ENCODE data around the gene EIF4A3.
"Not testable (repeated sequence)": the region's sequence is repeated elsewhere in the genome, so short reads cannot be mapped to it uniquely, and the experiment has no call there.

EIF4A3 gene

DNA sequence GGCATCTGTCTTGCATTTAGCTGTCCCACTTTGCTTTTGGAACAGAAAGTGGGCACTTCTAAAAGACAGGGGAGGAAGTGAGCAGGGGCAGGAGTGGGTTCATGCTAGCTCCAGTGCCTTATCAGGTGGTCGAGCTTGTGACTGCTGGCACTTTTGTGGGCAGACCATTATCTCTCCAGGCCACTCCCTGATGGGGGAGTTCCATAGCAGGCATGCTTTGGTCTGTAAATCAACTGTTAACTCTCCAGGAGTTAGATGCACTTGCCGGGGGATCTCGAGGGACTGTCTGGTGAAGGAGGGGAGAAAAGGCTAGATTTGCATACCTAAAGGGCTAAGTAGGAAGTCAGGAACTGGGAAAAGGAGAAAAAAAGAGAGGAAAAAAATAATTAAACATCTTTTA is 13.6 kb upstream of the EIF4A3 start:
- DNase-seq = no peak
- Histone ChIP-seq H3K4me1 (ENCODE audit: control insufficient read depth, insufficient read depth, low read depth, low read length) (peaks cover 2% of the 10 kb centered on the region), H3K23ac (ENCODE audit: low read length in 2 of 2) (no peak overlapping the region), H2BK12ac (ENCODE audit: low read length in 2 of 2) (no peak overlapping the region), H3K27me3 (ENCODE audit: control insufficient read depth in 1 of 2, insufficient read depth in 1 of 2, low read length in 2 of 2) (peaks cover 13 to 22% of the 10 kb centered on the region in 2 experiments), H3K4me2 (ENCODE audit: low read length, poor library complexity, severe bottlenecking) (no peak overlapping the region), H3K27ac (ENCODE audit: low read length, poor library complexity, severe bottlenecking) (no peak overlapping the region), H3K4me3 (ENCODE audit: insufficient read depth in 1 of 2, low read depth in 1 of 2, low read length in 2 of 2) (no peak overlapping the region), H2AK5ac (ENCODE audit: low read length, severe bottlenecking) (no peak overlapping the region), H3K9ac (ENCODE audit: low read length) (no peak overlapping the region), H2AFZ (ENCODE audit: low read depth, low read length) (no peak overlapping the region), H2BK15ac (ENCODE audit: low read depth, poor library complexity, severe bottlenecking) (no peak overlapping the region), H3K14ac (ENCODE audit: low read length in 2 of 2) (no peak overlapping the region), H2BK5ac (ENCODE audit: low read depth, low read length, poor library complexity, severe bottlenecking) (no peak overlapping the region), H3K9me3 (ENCODE audit: control insufficient read depth, low read length) (peaks cover 6% of the 10 kb centered on the region), H4K91ac (ENCODE audit: low read length) (no peak overlapping the region), H4K8ac (ENCODE audit: low read length) (no peak overlapping the region), H2BK120ac (ENCODE audit: low read depth, low read length) (no peak overlapping the region), H3K18ac (ENCODE audit: low read depth in 1 of 2, low read length in 2 of 2) (no peak overlapping the region), H3K79me1 (replicated peaks; ENCODE audit: low read length, poor library complexity, severe bottlenecking) (no peaks in the 10 kb centered on the region), H3K4ac (ENCODE audit: low read depth in 1 of 2, low read length in 2 of 2) (no peak overlapping the region), H3K36me3 (ENCODE audit: control insufficient read depth in 1 of 2, insufficient read depth in 2 of 2, low read depth in 1 of 2, low read length in 2 of 2) (no peaks in the 10 kb centered on the region)
- 20% methylated on average over 3 of the region's 3 CpGs for WGBS

DNA sequence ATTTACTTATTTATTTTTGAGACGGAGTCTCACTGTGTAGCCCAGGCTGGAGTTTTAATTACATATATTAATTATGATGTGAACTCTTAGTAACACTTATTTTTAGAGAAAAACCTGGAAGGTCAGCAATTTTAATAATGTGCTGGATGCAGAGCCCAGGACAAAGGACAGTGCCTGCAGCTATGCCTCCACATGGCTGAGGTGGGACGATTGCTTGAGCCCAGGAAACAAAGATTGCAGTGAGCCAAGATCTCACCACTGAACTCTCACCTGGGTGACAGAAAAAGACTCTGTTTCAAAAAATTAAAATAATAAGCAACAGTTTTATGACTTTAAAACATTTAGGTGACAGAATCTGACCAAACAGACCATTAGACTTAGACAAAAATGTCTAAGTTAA is 11.9 kb upstream of the EIF4A3 start:
- H2BK5ac ChIP-seq (ENCODE audit: low read depth, low read length, poor library complexity, severe bottlenecking) = no peak overlapping the region
- WGBS = 60% methylated on average over 1 of the region's 2 CpGs

DNA sequence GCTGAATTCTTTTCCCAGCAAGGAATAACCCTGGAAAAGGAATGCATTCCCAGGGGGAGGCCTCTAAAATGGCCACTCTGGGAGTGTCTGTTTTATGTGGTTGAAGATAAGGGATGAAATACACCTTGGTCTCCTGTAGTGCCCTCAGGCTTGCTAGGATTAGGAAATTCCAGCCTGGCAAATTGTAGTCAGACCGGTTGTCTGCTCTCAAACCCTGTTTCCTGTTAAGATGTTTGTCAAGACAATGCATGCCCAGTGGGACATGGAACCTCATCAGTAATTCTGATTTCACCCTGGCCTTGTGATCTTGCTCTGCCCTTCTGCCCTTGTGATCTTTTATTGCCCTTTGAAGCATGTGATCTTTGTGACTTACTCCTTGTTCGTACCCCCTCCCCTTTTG is 8.7 kb upstream of the EIF4A3 start:
- peaks cover 9 to 12% of the 10 kb centered on the region in 2 experiments for H3K27me3 ChIP-seq (ENCODE audit: control insufficient read depth in 1 of 2, insufficient read depth in 1 of 2, low read length in 2 of 2)
- not testable (repeated sequence) for H3K4ac ChIP-seq (ENCODE audit: low read depth in 1 of 2, low read length in 2 of 2); H3K27ac ChIP-seq (ENCODE audit: low read length, poor library complexity, severe bottlenecking); H3K4me3 ChIP-seq (ENCODE audit: insufficient read depth in 1 of 2, low read depth in 1 of 2, low read length in 2 of 2); H3K14ac ChIP-seq (ENCODE audit: low read length in 2 of 2); H3K79me1 ChIP-seq (replicated peaks; ENCODE audit: low read length, poor library complexity, severe bottlenecking); H2AFZ ChIP-seq (ENCODE audit: low read depth, low read length); H2AK5ac ChIP-seq (ENCODE audit: low read length, severe bottlenecking); H3K18ac ChIP-seq (ENCODE audit: low read depth in 1 of 2, low read length in 2 of 2); H3K23ac ChIP-seq (ENCODE audit: low read length in 2 of 2); H3K4me1 ChIP-seq (ENCODE audit: control insufficient read depth, insufficient read depth, low read depth, low read length); H3K9me3 ChIP-seq (ENCODE audit: control insufficient read depth, low read length); H2BK15ac ChIP-seq (ENCODE audit: low read depth, poor library complexity, severe bottlenecking); H2BK120ac ChIP-seq (ENCODE audit: low read depth, low read length); H4K8ac ChIP-seq (ENCODE audit: low read length); H3K9ac ChIP-seq (ENCODE audit: low read length); H3K4me2 ChIP-seq (ENCODE audit: low read length, poor library complexity, severe bottlenecking); DNase-seq; H2BK5ac ChIP-seq (ENCODE audit: low read depth, low read length, poor library complexity, severe bottlenecking); H3K36me3 ChIP-seq (ENCODE audit: control insufficient read depth in 1 of 2, insufficient read depth in 2 of 2, low read depth in 1 of 2, low read length in 2 of 2); H2BK12ac ChIP-seq (ENCODE audit: low read length in 2 of 2); H4K91ac ChIP-seq (ENCODE audit: low read length)
- 50% methylated on average over 2 of the region's 2 CpGs for WGBS

More for the DNA sequence above, 11.9 kb upstream of the EIF4A3 start:
- H2AFZ ChIP-seq (ENCODE audit: low read depth, low read length) = no peak overlapping the region
- no peak for DNase-seq
- no peak overlapping the region for H2BK120ac ChIP-seq (ENCODE audit: low read depth, low read length)
- peaks cover 2% of the 10 kb centered on the region for H3K4me1 ChIP-seq (ENCODE audit: control insufficient read depth, insufficient read depth, low read depth, low read length)
- no peak overlapping the region for H3K4me2 ChIP-seq (ENCODE audit: low read length, poor library complexity, severe bottlenecking)
- H2AK5ac ChIP-seq (ENCODE audit: low read length, severe bottlenecking) = no peak overlapping the region
- H4K8ac ChIP-seq (ENCODE audit: low read length) = no peak overlapping the region
- peaks cover 13 to 18% of the 10 kb centered on the region in 2 experiments for H3K27me3 ChIP-seq (ENCODE audit: control insufficient read depth in 1 of 2, insufficient read depth in 1 of 2, low read length in 2 of 2)
- no peak overlapping the region for H4K91ac ChIP-seq (ENCODE audit: low read length)
- H3K18ac ChIP-seq (ENCODE audit: low read depth in 1 of 2, low read length in 2 of 2) = no peak overlapping the region
- no peaks in the 10 kb centered on the region for H3K79me1 ChIP-seq (replicated peaks; ENCODE audit: low read length, poor library complexity, severe bottlenecking)
- H3K9me3 ChIP-seq (ENCODE audit: control insufficient read depth, low read length) = peaks cover 7% of the 10 kb centered on the region
- H3K27ac ChIP-seq (ENCODE audit: low read length, poor library complexity, severe bottlenecking) = no peak overlapping the region
- H3K14ac ChIP-seq (ENCODE audit: low read length in 2 of 2) = no peak overlapping the region
- no peak overlapping the region for H2BK12ac ChIP-seq (ENCODE audit: low read length in 2 of 2)
- H3K23ac ChIP-seq (ENCODE audit: low read length in 2 of 2) = no peak overlapping the region
- no peaks in the 10 kb centered on the region for H3K36me3 ChIP-seq (ENCODE audit: control insufficient read depth in 1 of 2, insufficient read depth in 2 of 2, low read depth in 1 of 2, low read length in 2 of 2)
- H3K9ac ChIP-seq (ENCODE audit: low read length) = no peak overlapping the region
- no peak overlapping the region for H3K4me3 ChIP-seq (ENCODE audit: insufficient read depth in 1 of 2, low read depth in 1 of 2, low read length in 2 of 2)
- H3K4ac ChIP-seq (ENCODE audit: low read depth in 1 of 2, low read length in 2 of 2) = no peak overlapping the region
- H2BK15ac ChIP-seq (ENCODE audit: low read depth, poor library complexity, severe bottlenecking) = no peak overlapping the region

GRCh38 chr17:80154166-80154565 is 7.2 kb upstream of the EIF4A3 start:
- DNase-seq = no peak

More at GRCh38 chr17:80154166-80154565, 7.2 kb upstream of the EIF4A3 start:
- H2AFZ ChIP-seq (ENCODE audit: low read depth, low read length) = no peak overlapping the region
- no peak overlapping the region for H3K9ac ChIP-seq (ENCODE audit: low read length)
- peaks cover 7% of the 10 kb centered on the region for H3K79me1 ChIP-seq (replicated peaks; ENCODE audit: low read length, poor library complexity, severe bottlenecking)
- no peak overlapping the region for H3K4me2 ChIP-seq (ENCODE audit: low read length, poor library complexity, severe bottlenecking)
- H2BK15ac ChIP-seq (ENCODE audit: low read depth, poor library complexity, severe bottlenecking) = no peak overlapping the region
- H2AK5ac ChIP-seq (ENCODE audit: low read length, severe bottlenecking) = no peak overlapping the region
- H3K36me3 ChIP-seq (ENCODE audit: control insufficient read depth in 1 of 2, insufficient read depth in 2 of 2, low read depth in 1 of 2, low read length in 2 of 2) = peaks cover 0 to 3% of the 10 kb centered on the region in 2 experiments
- H4K91ac ChIP-seq (ENCODE audit: low read length) = no peak overlapping the region
- H4K8ac ChIP-seq (ENCODE audit: low read length) = no peak overlapping the region
- H3K14ac ChIP-seq (ENCODE audit: low read length in 2 of 2) = no peak overlapping the region
- H3K23ac ChIP-seq (ENCODE audit: low read length in 2 of 2) = no peak overlapping the region
- H2BK120ac ChIP-seq (ENCODE audit: low read depth, low read length) = no peak overlapping the region
- no peak overlapping the region for H3K4me3 ChIP-seq (ENCODE audit: insufficient read depth in 1 of 2, low read depth in 1 of 2, low read length in 2 of 2)
- peaks cover 8% of the 10 kb centered on the region for H3K4me1 ChIP-seq (ENCODE audit: control insufficient read depth, insufficient read depth, low read depth, low read length)
- H3K27me3 ChIP-seq (ENCODE audit: control insufficient read depth in 1 of 2, insufficient read depth in 1 of 2, low read length in 2 of 2) = no peaks in the 10 kb centered on the region
- no peak overlapping the region for H3K4ac ChIP-seq (ENCODE audit: low read depth in 1 of 2, low read length in 2 of 2)
- H2BK5ac ChIP-seq (ENCODE audit: low read depth, low read length, poor library complexity, severe bottlenecking) = no peak overlapping the region
- 68% methylated on average over 5 of the region's 5 CpGs for WGBS
- H3K9me3 ChIP-seq (ENCODE audit: control insufficient read depth, low read length) = peaks cover 7% of the 10 kb centered on the region
- H3K18ac ChIP-seq (ENCODE audit: low read depth in 1 of 2, low read length in 2 of 2) = no peak overlapping the region
- no peak overlapping the region for H2BK12ac ChIP-seq (ENCODE audit: low read length in 2 of 2)
- H3K27ac ChIP-seq (ENCODE audit: low read length, poor library complexity, severe bottlenecking) = no peak overlapping the region
